Astrocyte (in vitro differentiated cells and primary cell): ENCODE measurements around the gene ENG. TPM values are rescaled to one million over a fixed set of nuclear protein-coding genes. Genes with fewer than 3 reads are reported as not detected.

ENCODE experiments used
- DNase-seq: peaks from one replicate; pipeline ENCODE4 v3.0.0-alpha.2; 2010; ENCODE audit warnings: low read depth
- FAIRE-seq: peaks from 2 replicates; lab custom pipeline; 2011; peaks lifted over from hg19 to GRCh38; lab: Jason Lieb, UNC
- H2AFZ ChIP-seq: 2 replicates; pipeline ENCODE4 v1.6.0; 2012; ENCODE audit warnings: low read depth, low read length, inconsistent platforms
- H3K27ac ChIP-seq: 2 replicates; pipeline ENCODE4 v1.5.1; 2011; ENCODE audit warnings: low read depth, low read length, inconsistent platforms
- H3K27me3 ChIP-seq: 2 replicates; pipeline ENCODE4 v1.6.0; 2011; ENCODE audit warnings: low read length, inconsistent platforms; ENCODE audit not compliant: insufficient read depth
- H3K36me3 ChIP-seq: 2 replicates; pipeline ENCODE4 v1.5.1; 2011; ENCODE audit warnings: low read length, inconsistent platforms; ENCODE audit not compliant: insufficient read depth
- H3K4me1 ChIP-seq: 2 replicates; pipeline ENCODE4 v1.5.1; 2011; ENCODE audit warnings: low read length, inconsistent platforms; ENCODE audit not compliant: insufficient read depth
- H3K4me2 ChIP-seq: 2 replicates; pipeline ENCODE4 v1.6.0; 2012; ENCODE audit warnings: low read length, inconsistent platforms
- H3K4me3 ChIP-seq: 2 replicates; pipeline ENCODE4 v1.5.1; 2011; ENCODE audit warnings: low read depth, mild to moderate bottlenecking, low read length, inconsistent platforms; ENCODE audit not compliant: insufficient read depth
- H3K79me2 ChIP-seq: 2 replicates; pipeline ENCODE4 v1.6.0; 2012; ENCODE audit warnings: mild to moderate bottlenecking, low read length, inconsistent platforms; ENCODE audit not compliant: insufficient read depth
- H3K9ac ChIP-seq: 2 replicates; pipeline ENCODE4 v1.6.0; 2012; ENCODE audit warnings: mild to moderate bottlenecking, low read length, inconsistent platforms
- H3K9me3 ChIP-seq: 2 replicates; pipeline ENCODE4 v1.5.1; 2012; ENCODE audit warnings: low read depth, mild to moderate bottlenecking, low read length, inconsistent platforms; ENCODE audit not compliant: insufficient read depth
- H4K20me1 ChIP-seq: 2 replicates; pipeline ENCODE4 v1.6.0; 2012; ENCODE audit warnings: low read length, inconsistent platforms; ENCODE audit not compliant: insufficient read depth
- H3K27ac Mint-ChIP-seq: one replicate; pipeline ENCODE4 v1.8.0; 2021; ENCODE audit warnings: mild to moderate bottlenecking, mixed read lengths; ENCODE audit not compliant: unreplicated experiment
- H3K27me3 Mint-ChIP-seq: one replicate; pipeline ENCODE4 v1.8.0; 2021; ENCODE audit warnings: low read depth, mixed read lengths; ENCODE audit not compliant: unreplicated experiment
- H3K36me3 Mint-ChIP-seq: one replicate; pipeline ENCODE4 v1.8.0; 2021; ENCODE audit warnings: low read depth, mixed read lengths; ENCODE audit not compliant: unreplicated experiment
- H3K4me1 Mint-ChIP-seq: one replicate; pipeline ENCODE4 v1.8.0; 2021; ENCODE audit warnings: low read depth, mixed read lengths; ENCODE audit not compliant: unreplicated experiment
- H3K4me3 Mint-ChIP-seq: one replicate; pipeline ENCODE4 v1.8.0; 2021; ENCODE audit warnings: mild to moderate bottlenecking, moderate library complexity, mixed read lengths; ENCODE audit not compliant: unreplicated experiment
- H3K9me3 Mint-ChIP-seq: one replicate; pipeline ENCODE4 v1.8.0; 2021; ENCODE audit warnings: mild to moderate bottlenecking, mixed read lengths; ENCODE audit not compliant: unreplicated experiment
- CTCF ChIP-seq: IDR thresholded peaks from 2 replicates; pipeline ENCODE4 v1.5.1; 2011; ENCODE audit warnings: low read depth, mild to moderate bottlenecking, inconsistent platforms, low read length, moderate library complexity; ENCODE audit not compliant: insufficient read depth
- EZH2 ChIP-seq: IDR thresholded peaks from 2 replicates; pipeline ENCODE4 v1.6.1; 2012; ENCODE audit warnings: mild to moderate bottlenecking, low read length, inconsistent platforms; ENCODE audit not compliant: insufficient read depth
- total RNA-seq: library from RNA; stranded (reverse); gene quantifications from 2 replicates; pipeline ENCODE4 v1.2.1, GENCODE V29; 2021

The ENG gene
- total RNA-seq, 1 donor from 2014 or later: 1.2 TPM

GRCh38 chr9:127850286-127850830 is 4.1 kb downstream of the ENG start:
- no peak overlapping the region for H2AFZ ChIP-seq
- peaks cover 7% of the 10 kb centered on the region for H3K27me3 Mint-ChIP-seq
- no peaks in the 10 kb centered on the region for H3K36me3 ChIP-seq
- no peak overlapping the region for H3K4me3 ChIP-seq
- H3K36me3 Mint-ChIP-seq: peaks cover 4% of the 10 kb centered on the region
- TF ChIP-seq CTCF (no peak), EZH2 (no peak)
- peaks cover 10% of the 10 kb centered on the region for H4K20me1 ChIP-seq
- H3K9me3 ChIP-seq: peaks cover 19% of the 10 kb centered on the region
- no peak overlapping the region for H3K27ac Mint-ChIP-seq
- no peaks in the 10 kb centered on the region for H3K4me1 Mint-ChIP-seq
- H3K4me2 ChIP-seq: no peak overlapping the region
- peaks cover 21% of the 10 kb centered on the region for H3K4me1 ChIP-seq
- H3K9me3 Mint-ChIP-seq: peaks cover 25% of the 10 kb centered on the region
- no peak overlapping the region for H3K9ac ChIP-seq
- H3K4me3 Mint-ChIP-seq: no peak overlapping the region
- no peak for FAIRE-seq
- peaks cover 85% of the 10 kb centered on the region for H3K79me2 ChIP-seq
- H3K27ac ChIP-seq: no peak overlapping the region
- DNase-seq: no peak
- H3K27me3 ChIP-seq: no peaks in the 10 kb centered on the region

GRCh38 chr9:127848756-127849504 is 5.5 kb downstream of the ENG start:
- TF ChIP-seq EZH2 (no peak), CTCF (no peak)
- no peaks in the 10 kb centered on the region for H3K36me3 ChIP-seq
- no peaks in the 10 kb centered on the region for H3K27me3 ChIP-seq
- DNase-seq (no peak), FAIRE-seq (no peak)
- H4K20me1 ChIP-seq: peaks cover 10% of the 10 kb centered on the region
- no peak overlapping the region for H3K9ac ChIP-seq
- Mint-ChIP-seq H3K36me3 (peaks cover 4% of the 10 kb centered on the region), H3K4me3 (no peak overlapping the region), H3K9me3 (peaks cover 25% of the 10 kb centered on the region), H3K27ac (no peak overlapping the region), H3K27me3 (peaks cover 7% of the 10 kb centered on the region), H3K4me1 (peaks cover 2% of the 10 kb centered on the region)
- no peak overlapping the region for H3K4me2 ChIP-seq
- H3K4me3 ChIP-seq: no peak overlapping the region
- H3K27ac ChIP-seq: no peak overlapping the region
- H2AFZ ChIP-seq: no peak overlapping the region
- H3K9me3 ChIP-seq: peaks cover 19% of the 10 kb centered on the region
- H3K4me1 ChIP-seq: peaks cover 28% of the 10 kb centered on the region
- H3K79me2 ChIP-seq: peaks cover 85% of the 10 kb centered on the region
